GM23338 (cell line): ENCODE data around the gene TSFM. TPM values are rescaled to one million over a fixed set of nuclear protein-coding genes. Genes with fewer than 3 reads are reported as not detected.

ENCODE experiments used
- ATAC-seq: fragments of 200-7000 bp; cut with Tn5 transposase; 3 replicates; pipeline ENCODE4 v1.9.1; 2020
- DNase-seq: peaks from one replicate; pipeline ENCODE4 v3.0.0-alpha.2; 2015; ENCODE audit warnings: low spot score
- H2AFZ ChIP-seq: fragments of 200-600 bp; sonication (generic); 2 replicates; pipeline ENCODE4 v1.8.0; 2016; ENCODE audit warnings: antibody characterized with exemption, mild to moderate bottlenecking, moderate library complexity
- H3F3A ChIP-seq: fragments of 200-600 bp; sonication (generic); replicated peaks from 2 replicates; pipeline ENCODE4 v1.8.0; 2017; ENCODE audit warnings: antibody characterized with exemption, mixed run types, low read depth
- H3K27ac ChIP-seq: fragments of 200-600 bp; sonication (generic); 2 replicates; pipeline ENCODE4 v1.6.1; 2016; ENCODE audit warnings: low read depth
- H3K27me3 ChIP-seq: fragments of 200-600 bp; sonication (generic); 2 replicates; pipeline ENCODE4 v1.8.0; 2016; ENCODE audit warnings: mild to moderate bottlenecking, mixed run types, moderate library complexity; ENCODE audit not compliant: insufficient read depth
- H3K36me3 ChIP-seq: fragments of 200-600 bp; sonication (generic); 2 replicates; pipeline ENCODE4 v1.8.0; 2016; ENCODE audit warnings: mild to moderate bottlenecking; ENCODE audit not compliant: insufficient read depth
- H3K4me1 ChIP-seq: fragments of 200-600 bp; sonication (generic); 2 replicates; pipeline ENCODE4 v1.8.0; 2016; ENCODE audit warnings: mild to moderate bottlenecking, moderate library complexity; ENCODE audit not compliant: insufficient read depth
- H3K4me2 ChIP-seq: fragments of 200-600 bp; sonication (generic); 2 replicates; pipeline ENCODE4 v1.7.1; 2017; ENCODE audit warnings: mixed run types
- H3K4me3 ChIP-seq: fragments of 200-600 bp; sonication (generic); 2 replicates; pipeline ENCODE4 v1.6.1; 2016; ENCODE audit warnings: mixed run types
- H3K79me2 ChIP-seq: fragments of 200-600 bp; sonication (generic); replicated peaks from 2 replicates; pipeline ENCODE4 v1.8.0; 2017; ENCODE audit warnings: mild to moderate bottlenecking; ENCODE audit not compliant: insufficient read depth
- H3K9me2 ChIP-seq: fragments of 200-600 bp; sonication (generic); 2 replicates; pipeline ENCODE4 v1.8.0; 2017; ENCODE audit not compliant: insufficient read depth
- H4K20me1 ChIP-seq: fragments of 200-600 bp; sonication (generic); replicated peaks from 2 replicates; pipeline ENCODE4 v1.8.0; 2017; ENCODE audit warnings: mild to moderate bottlenecking; ENCODE audit not compliant: insufficient read depth
- H3K27ac Mint-ChIP-seq: 2 replicates; pipeline ENCODE4 v1.8.0; 2020; ENCODE audit warnings: inconsistent platforms, mild to moderate bottlenecking, moderate library complexity, mixed read lengths
- H3K27me3 Mint-ChIP-seq: 3 replicates; pipeline ENCODE4 v1.8.0; 2022; ENCODE audit warnings: low read depth, mild to moderate bottlenecking, moderate library complexity, mixed read lengths, inconsistent platforms; ENCODE audit not compliant: insufficient read depth, poor library complexity
- H3K36me3 Mint-ChIP-seq: 3 replicates; pipeline ENCODE4 v1.8.0; 2021; ENCODE audit warnings: low read depth, mild to moderate bottlenecking, inconsistent platforms, moderate library complexity, mixed read lengths
- H3K4me1 Mint-ChIP-seq: 3 replicates; pipeline ENCODE4 v1.8.0; 2020; ENCODE audit warnings: mild to moderate bottlenecking, inconsistent platforms, mixed read lengths
- H3K4me3 Mint-ChIP-seq: 3 replicates; pipeline ENCODE4 v1.8.0; 2021; ENCODE audit warnings: moderate library complexity, mild to moderate bottlenecking, inconsistent platforms, mixed read lengths
- H3K9me3 Mint-ChIP-seq: 3 replicates; pipeline ENCODE4 v1.8.0; 2020; ENCODE audit warnings: moderate library complexity, mild to moderate bottlenecking, inconsistent platforms, mixed read lengths
- CREB1 ChIP-seq: fragments of 250-450 bp; sonication (Bioruptor Pico); IDR thresholded peaks from 2 replicates; pipeline ENCODE4 v1.5.0; 2020; ENCODE audit warnings: low read depth, mild to moderate bottlenecking, moderate library complexity
- CTCF ChIP-seq, 2 experiments: fragments of 200-600 bp in 1 of 2; sonication (generic) in 1 of 2; conservative IDR thresholded peaks; 2 replicates each; pipeline versions ENCODE4 v1.5.1 to v1.6.1; 2016 to 2017; ENCODE audit warnings: antibody characterized with exemption in 2 of 2, low read depth in 2 of 2, mild to moderate bottlenecking in 2 of 2, moderate library complexity in 1 of 2
- EZH2phosphoT487 ChIP-seq: fragments of 200-600 bp; sonication (generic); IDR thresholded peaks from one replicate; pipeline ENCODE4 v1.8.1; 2018; ENCODE audit warnings: antibody characterized with exemption; ENCODE audit not compliant: unreplicated experiment
- NANOG ChIP-seq: IDR thresholded peaks from 2 replicates; pipeline ENCODE4 v1.6.1; 2016; ENCODE audit warnings: antibody characterized with exemption, borderline replicate concordance
- POLR2AphosphoS5 ChIP-seq: IDR thresholded peaks from 2 replicates; pipeline ENCODE4 v1.6.1; 2016; ENCODE audit warnings: antibody characterized with exemption, low read depth
- STAT1 ChIP-seq: IDR thresholded peaks from one replicate; pipeline ENCODE4 v1.6.1; 2016; ENCODE audit warnings: antibody characterized with exemption; ENCODE audit not compliant: unreplicated experiment
- ZNF331 ChIP-seq: fragments of 250-450 bp; sonication (Bioruptor Pico); IDR thresholded peaks from 2 replicates; pipeline ENCODE4 v1.5.0; 2020; ENCODE audit warnings: low read depth, mild to moderate bottlenecking, moderate library complexity
- ZNF462 ChIP-seq: fragments of 250-450 bp; sonication (Bioruptor Pico); IDR thresholded peaks from 2 replicates; pipeline ENCODE4 v1.5.0; 2020; ENCODE audit warnings: mild to moderate bottlenecking, moderate library complexity
- polyA plus RNA-seq: library from polyadenylated mRNA; unstranded; fragments of >200 nt; fragmentation: Nextera tagmentation; extraction: Ambion mirVana; gene quantifications from 2 replicates; pipeline ENCODE4 v1.2.1, GENCODE V29; 2016
- total RNA-seq: library from RNA; depleted of rRNA; stranded (reverse); fragments of >200 nt; shearing (Covaris generic); gene quantifications from 2 replicates; pipeline ENCODE4 v1.2.3, GENCODE V29; 2014
- TF ChIP-seq, protein P1 (sequence below): IDR thresholded peaks from one replicate; pipeline ENCODE4 v1.6.1; 2018; ENCODE audit warnings: antibody characterized with exemption; ENCODE audit not compliant: unreplicated experiment

The TSFM gene
- total and polyA plus RNA-seq, 2 experiments from 2014 or later, result 29.5 to 43.1 TPM

DNA sequence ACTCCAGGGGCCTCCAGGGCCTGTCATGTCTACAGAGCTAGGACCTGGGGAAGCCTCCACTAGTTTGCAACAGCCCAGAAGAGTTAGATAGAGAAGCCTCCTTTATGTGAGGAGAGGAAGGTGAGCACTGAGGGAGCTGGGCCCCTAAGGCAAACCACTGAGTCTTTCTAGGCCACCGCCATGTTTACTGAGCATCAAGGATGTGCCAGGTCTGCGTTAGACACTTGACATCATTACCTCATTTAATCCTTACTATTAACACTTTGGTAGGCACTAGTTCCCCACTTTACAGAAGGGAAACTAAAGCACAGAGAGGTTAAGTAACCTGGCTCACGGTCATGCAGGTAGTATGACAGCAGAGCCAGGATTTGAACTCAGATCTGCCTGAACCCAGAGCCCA lies 51.1 kb downstream of the TSFM start:
- Histone ChIP-seq H3K79me2 (peaks cover 97% of the 10 kb centered on the region), H3K4me2 (peak overlapping the region; percentile 65; the same call in 1 of the 2 replicates), H4K20me1 (peaks cover 21% of the 10 kb centered on the region), H2AFZ (no peak overlapping the region), H3K4me1 (peaks cover 67% of the 10 kb centered on the region), H3F3A (peaks cover 13% of the 10 kb centered on the region), H3K9me2 (no peaks in the 10 kb centered on the region), H3K27me3 (no peaks in the 10 kb centered on the region), H3K4me3 (no peak overlapping the region), H3K36me3 (peaks cover 3% of the 10 kb centered on the region; the same call in 1 of the 2 replicates), H3K27ac (peak overlapping the region; percentile 61; the same call in 1 of the 2 replicates)
- H3K4me3 Mint-ChIP-seq, result no peak overlapping the region; the same call in 2 of the 3 replicates
- ATAC-seq (no peak), DNase-seq (no peak)
- TF ChIP-seq EZH2phosphoT487 (no peak), ZNF331 (no peak)
- H3K27me3 Mint-ChIP-seq, result peaks cover 13% of the 10 kb centered on the region
- H3K4me1 Mint-ChIP-seq, result peaks cover 69% of the 10 kb centered on the region
- H3K27ac Mint-ChIP-seq, result peak overlapping the region; percentile 42; the same call in 1 of the 2 replicates
- H3K36me3 Mint-ChIP-seq, result peaks cover 10% of the 10 kb centered on the region
- H3K9me3 Mint-ChIP-seq, result no peaks in the 10 kb centered on the region

DNA sequence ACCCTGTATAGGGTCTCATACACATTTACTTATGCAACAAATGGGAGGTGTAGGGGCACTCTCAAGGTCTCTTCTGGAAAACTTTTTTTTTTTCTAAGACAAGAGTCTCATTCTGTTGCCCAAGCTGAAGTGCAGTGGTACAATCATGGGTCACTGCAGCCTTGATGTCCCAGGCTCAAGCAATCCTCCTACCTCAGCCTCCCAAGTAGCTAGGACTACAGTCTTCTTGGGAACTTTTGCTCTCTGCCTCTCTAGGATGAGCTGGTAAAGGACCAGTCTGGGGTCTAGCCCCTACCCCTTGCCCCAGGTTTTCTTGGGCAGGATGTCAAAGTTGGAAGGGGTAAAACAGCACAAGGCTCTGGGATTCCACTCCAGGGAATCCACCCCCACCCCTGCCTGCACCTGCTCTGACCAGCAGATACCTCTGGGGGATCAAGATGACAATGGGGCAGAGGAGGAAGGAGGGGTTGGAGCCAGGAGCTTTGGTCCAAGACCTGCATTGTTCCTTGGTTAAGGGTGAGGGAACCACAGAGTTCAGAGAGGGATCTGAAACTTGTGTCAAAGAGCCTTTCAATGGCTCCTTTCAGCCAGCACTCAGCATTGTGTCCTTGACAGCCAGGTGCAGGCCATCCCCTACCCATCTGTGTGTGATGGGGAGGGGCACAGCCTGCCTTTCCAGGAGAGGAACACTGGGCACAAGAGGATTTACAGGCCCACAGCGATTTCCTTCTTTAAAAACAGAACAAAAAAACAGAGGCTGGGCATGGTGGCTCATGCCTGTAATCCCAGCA lies 51.7 kb downstream of the TSFM start:
- peaks cover 75% of the 10 kb centered on the region for H3K4me1 Mint-ChIP-seq
- peaks cover 13% of the 10 kb centered on the region for H3K27me3 Mint-ChIP-seq
- no peaks in the 10 kb centered on the region for H3K9me2 ChIP-seq
- peak overlapping the region; percentile 48; the same call in 1 of the 2 replicates for H3K27ac ChIP-seq
- peak overlapping the region; percentile 65; the same call in 1 of the 2 replicates for H3K4me2 ChIP-seq
- H4K20me1 ChIP-seq, result peaks cover 21% of the 10 kb centered on the region
- H3K27ac Mint-ChIP-seq, result no peak overlapping the region
- no peak overlapping the region for H3K4me3 ChIP-seq
- H3K9me3 Mint-ChIP-seq, result no peaks in the 10 kb centered on the region
- peaks cover 97% of the 10 kb centered on the region for H3K79me2 ChIP-seq
- peak; percentile 9 for ATAC-seq
- H3K36me3 Mint-ChIP-seq, result peaks cover 4% of the 10 kb centered on the region; the same call in 2 of the 3 replicates
- H3F3A ChIP-seq, result peaks cover 17% of the 10 kb centered on the region
- peak overlapping the region; percentile 29; the same call in 1 of the 3 replicates for H3K4me3 Mint-ChIP-seq
- DNase-seq, result peak; percentile 35
- H3K36me3 ChIP-seq, result no peaks in the 10 kb centered on the region
- no peaks in the 10 kb centered on the region for H3K27me3 ChIP-seq
- H2AFZ ChIP-seq, result no peak overlapping the region
- H3K4me1 ChIP-seq, result peaks cover 73% of the 10 kb centered on the region
- TF ChIP-seq CREB1 (CRISPR knock-in tag), result no peak
- TF ChIP-seq NANOG, result no peak
- TF ChIP-seq CTCF (conservative IDR thresholded peaks at IDR 0.05; ENCODE audit: low read depth in 2 of 2), result no peak
- no peak for TF ChIP-seq POLR2AphosphoS5
- TF ChIP-seq ZNF462 (CRISPR knock-in tag), result no peak
- no peak for TF ChIP-seq STAT1
- TF ChIP-seq, protein P1, sequence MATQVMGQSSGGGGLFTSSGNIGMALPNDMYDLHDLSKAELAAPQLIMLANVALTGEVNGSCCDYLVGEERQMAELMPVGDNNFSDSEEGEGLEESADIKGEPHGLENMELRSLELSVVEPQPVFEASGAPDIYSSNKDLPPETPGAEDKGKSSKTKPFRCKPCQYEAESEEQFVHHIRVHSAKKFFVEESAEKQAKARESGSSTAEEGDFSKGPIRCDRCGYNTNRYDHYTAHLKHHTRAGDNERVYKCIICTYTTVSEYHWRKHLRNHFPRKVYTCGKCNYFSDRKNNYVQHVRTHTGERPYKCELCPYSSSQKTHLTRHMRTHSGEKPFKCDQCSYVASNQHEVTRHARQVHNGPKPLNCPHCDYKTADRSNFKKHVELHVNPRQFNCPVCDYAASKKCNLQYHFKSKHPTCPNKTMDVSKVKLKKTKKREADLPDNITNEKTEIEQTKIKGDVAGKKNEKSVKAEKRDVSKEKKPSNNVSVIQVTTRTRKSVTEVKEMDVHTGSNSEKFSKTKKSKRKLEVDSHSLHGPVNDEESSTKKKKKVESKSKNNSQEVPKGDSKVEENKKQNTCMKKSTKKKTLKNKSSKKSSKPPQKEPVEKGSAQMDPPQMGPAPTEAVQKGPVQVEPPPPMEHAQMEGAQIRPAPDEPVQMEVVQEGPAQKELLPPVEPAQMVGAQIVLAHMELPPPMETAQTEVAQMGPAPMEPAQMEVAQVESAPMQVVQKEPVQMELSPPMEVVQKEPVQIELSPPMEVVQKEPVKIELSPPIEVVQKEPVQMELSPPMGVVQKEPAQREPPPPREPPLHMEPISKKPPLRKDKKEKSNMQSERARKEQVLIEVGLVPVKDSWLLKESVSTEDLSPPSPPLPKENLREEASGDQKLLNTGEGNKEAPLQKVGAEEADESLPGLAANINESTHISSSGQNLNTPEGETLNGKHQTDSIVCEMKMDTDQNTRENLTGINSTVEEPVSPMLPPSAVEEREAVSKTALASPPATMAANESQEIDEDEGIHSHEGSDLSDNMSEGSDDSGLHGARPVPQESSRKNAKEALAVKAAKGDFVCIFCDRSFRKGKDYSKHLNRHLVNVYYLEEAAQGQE, result no peak
- no peak for TF ChIP-seq ZNF331
